ENCODE results near the gene ANKK1. TPM values are rescaled to one million over a fixed set of nuclear protein-coding genes. Genes with fewer than 3 reads are reported as not detected.

Gene ANKK1
- total and polyA plus RNA-seq, 10 of the 15 experiments (the other 5 are each of a cell fraction or from before 2014, with no cell fraction given): not detected

DNA sequence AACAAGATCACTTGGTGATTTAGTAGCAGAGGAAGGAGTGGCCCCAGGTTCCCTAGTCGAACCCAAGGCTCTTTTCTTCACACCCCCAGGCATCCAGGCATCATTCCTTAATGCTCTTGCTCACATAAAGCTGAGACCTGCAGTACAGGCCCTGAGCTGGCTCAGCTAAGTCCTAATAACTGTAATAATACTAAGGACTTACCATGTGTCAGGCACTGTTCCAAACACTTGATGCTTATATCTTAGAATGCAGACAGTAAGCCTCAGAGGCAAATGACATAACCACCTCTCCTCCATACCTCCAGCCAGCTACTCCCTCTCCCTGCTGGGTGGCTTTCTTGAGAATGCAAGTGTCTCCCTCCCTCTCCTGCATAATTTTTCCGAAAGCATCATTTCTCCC, 33.2 kb downstream of the ANKK1 start (continued):
- TF ChIP-seq, protein P1, sequence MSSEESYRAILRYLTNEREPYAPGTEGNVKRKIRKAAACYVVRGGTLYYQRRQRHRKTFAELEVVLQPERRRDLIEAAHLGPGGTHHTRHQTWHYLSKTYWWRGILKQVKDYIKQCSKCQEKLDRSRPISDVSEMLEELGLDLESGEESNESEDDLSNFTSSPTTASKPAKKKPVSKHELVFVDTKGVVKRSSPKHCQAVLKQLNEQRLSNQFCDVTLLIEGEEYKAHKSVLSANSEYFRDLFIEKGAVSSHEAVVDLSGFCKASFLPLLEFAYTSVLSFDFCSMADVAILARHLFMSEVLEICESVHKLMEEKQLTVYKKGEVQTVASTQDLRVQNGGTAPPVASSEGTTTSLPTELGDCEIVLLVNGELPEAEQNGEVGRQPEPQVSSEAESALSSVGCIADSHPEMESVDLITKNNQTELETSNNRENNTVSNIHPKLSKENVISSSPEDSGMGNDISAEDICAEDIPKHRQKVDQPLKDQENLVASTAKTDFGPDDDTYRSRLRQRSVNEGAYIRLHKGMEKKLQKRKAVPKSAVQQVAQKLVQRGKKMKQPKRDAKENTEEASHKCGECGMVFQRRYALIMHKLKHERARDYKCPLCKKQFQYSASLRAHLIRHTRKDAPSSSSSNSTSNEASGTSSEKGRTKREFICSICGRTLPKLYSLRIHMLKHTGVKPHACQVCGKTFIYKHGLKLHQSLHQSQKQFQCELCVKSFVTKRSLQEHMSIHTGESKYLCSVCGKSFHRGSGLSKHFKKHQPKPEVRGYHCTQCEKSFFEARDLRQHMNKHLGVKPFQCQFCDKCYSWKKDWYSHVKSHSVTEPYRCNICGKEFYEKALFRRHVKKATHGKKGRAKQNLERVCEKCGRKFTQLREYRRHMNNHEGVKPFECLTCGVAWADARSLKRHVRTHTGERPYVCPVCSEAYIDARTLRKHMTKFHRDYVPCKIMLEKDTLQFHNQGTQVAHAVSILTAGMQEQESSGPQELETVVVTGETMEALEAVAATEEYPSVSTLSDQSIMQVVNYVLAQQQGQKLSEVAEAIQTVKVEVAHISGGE (CRISPR knock-in tag; IDR thresholded peaks at IDR 0.05): no peak
- TF ChIP-seq PML (IDR thresholded peaks at IDR 0.05; ENCODE audit: low read length) (no peak), ZZZ3 (IDR thresholded peaks at IDR 0.05; ENCODE audit: control insufficient read depth, insufficient read length, low read depth) (no peak), YBX1 (IDR thresholded peaks at IDR 0.05) (no peak), PAX5 (IDR thresholded peaks at IDR 0.05; ENCODE audit: borderline replicate concordance, low read depth, low read length) (no peak), SMAD1 (IDR thresholded peaks at IDR 0.05; ENCODE audit: low read depth, partially characterized antibody) (no peak), EP300 (IDR thresholded peaks at IDR 0.05; ENCODE audit: borderline replicate concordance in 1 of 2, control insufficient read depth in 1 of 2, low read depth in 2 of 2, low read length in 2 of 2) (no peak), POLR2A (IDR thresholded peaks at IDR 0.05; ENCODE audit: low read depth, low read length) (no peak)
- TF ChIP-seq, protein P2, sequence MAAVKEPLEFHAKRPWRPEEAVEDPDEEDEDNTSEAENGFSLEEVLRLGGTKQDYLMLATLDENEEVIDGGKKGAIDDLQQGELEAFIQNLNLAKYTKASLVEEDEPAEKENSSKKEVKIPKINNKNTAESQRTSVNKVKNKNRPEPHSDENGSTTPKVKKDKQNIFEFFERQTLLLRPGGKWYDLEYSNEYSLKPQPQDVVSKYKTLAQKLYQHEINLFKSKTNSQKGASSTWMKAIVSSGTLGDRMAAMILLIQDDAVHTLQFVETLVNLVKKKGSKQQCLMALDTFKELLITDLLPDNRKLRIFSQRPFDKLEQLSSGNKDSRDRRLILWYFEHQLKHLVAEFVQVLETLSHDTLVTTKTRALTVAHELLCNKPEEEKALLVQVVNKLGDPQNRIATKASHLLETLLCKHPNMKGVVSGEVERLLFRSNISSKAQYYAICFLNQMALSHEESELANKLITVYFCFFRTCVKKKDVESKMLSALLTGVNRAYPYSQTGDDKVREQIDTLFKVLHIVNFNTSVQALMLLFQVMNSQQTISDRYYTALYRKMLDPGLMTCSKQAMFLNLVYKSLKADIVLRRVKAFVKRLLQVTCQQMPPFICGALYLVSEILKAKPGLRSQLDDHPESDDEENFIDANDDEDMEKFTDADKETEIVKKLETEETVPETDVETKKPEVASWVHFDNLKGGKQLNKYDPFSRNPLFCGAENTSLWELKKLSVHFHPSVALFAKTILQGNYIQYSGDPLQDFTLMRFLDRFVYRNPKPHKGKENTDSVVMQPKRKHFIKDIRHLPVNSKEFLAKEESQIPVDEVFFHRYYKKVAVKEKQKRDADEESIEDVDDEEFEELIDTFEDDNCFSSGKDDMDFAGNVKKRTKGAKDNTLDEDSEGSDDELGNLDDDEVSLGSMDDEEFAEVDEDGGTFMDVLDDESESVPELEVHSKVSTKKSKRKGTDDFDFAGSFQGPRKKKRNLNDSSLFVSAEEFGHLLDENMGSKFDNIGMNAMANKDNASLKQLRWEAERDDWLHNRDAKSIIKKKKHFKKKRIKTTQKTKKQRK (IDR thresholded peaks at IDR 0.05; ENCODE audit: low read depth, low read length): no peak
- TF ChIP-seq, protein P3, sequence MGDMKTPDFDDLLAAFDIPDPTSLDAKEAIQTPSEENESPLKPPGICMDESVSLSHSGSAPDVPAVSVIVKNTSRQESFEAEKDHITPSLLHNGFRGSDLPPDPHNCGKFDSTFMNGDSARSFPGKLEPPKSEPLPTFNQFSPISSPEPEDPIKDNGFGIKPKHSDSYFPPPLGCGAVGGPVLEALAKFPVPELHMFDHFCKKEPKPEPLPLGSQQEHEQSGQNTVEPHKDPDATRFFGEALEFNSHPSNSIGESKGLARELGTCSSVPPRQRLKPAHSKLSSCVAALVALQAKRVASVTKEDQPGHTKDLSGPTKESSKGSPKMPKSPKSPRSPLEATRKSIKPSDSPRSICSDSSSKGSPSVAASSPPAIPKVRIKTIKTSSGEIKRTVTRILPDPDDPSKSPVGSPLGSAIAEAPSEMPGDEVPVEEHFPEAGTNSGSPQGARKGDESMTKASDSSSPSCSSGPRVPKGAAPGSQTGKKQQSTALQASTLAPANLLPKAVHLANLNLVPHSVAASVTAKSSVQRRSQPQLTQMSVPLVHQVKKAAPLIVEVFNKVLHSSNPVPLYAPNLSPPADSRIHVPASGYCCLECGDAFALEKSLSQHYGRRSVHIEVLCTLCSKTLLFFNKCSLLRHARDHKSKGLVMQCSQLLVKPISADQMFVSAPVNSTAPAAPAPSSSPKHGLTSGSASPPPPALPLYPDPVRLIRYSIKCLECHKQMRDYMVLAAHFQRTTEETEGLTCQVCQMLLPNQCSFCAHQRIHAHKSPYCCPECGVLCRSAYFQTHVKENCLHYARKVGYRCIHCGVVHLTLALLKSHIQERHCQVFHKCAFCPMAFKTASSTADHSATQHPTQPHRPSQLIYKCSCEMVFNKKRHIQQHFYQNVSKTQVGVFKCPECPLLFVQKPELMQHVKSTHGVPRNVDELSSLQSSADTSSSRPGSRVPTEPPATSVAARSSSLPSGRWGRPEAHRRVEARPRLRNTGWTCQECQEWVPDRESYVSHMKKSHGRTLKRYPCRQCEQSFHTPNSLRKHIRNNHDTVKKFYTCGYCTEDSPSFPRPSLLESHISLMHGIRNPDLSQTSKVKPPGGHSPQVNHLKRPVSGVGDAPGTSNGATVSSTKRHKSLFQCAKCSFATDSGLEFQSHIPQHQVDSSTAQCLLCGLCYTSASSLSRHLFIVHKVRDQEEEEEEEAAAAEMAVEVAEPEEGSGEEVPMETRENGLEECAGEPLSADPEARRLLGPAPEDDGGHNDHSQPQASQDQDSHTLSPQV (IDR thresholded peaks at IDR 0.05): no peak

All from GM12878 (cell line).